ENCODE measurements around the gene C14orf132. TPM values are rescaled to one million over a fixed set of nuclear protein-coding genes. Genes with fewer than 3 reads are reported as not detected.
"Not testable (repeated sequence)": the region's sequence is repeated elsewhere in the genome, so short reads cannot be mapped to it uniquely, and the experiment has no call there.

C14orf132 gene
- total RNA-seq, 2 experiments from 2014 or later: 2.0 to 2.4 TPM

- Histone ChIP-seq H3K27me3 (ENCODE audit: control insufficient read depth in 1 of 2, insufficient read depth in 2 of 2, low read length in 2 of 2) (no peaks in the 10 kb centered on the region), H3K27ac (ENCODE audit: low read depth in 1 of 2, low read length in 2 of 2) (no peak overlapping the region), H3K9me3 (ENCODE audit: control insufficient read depth in 1 of 2, insufficient read depth in 1 of 2, low read length in 2 of 2) (peaks cover 0 to 5% of the 10 kb centered on the region in 2 experiments), H3K4me3 (ENCODE audit: low read length) (no peak overlapping the region), H3K36me3 (ENCODE audit: insufficient read depth, low read length) (no peaks in the 10 kb centered on the region), H3K4me1 (ENCODE audit: insufficient read depth, low read length) (no peaks in the 10 kb centered on the region)
- ChIA-PET CTCF (no interaction called here), POLR2A (no interaction called here)
- no peaks in the 10 kb centered on the region for H3K36me3 Mint-ChIP-seq (ENCODE audit: low read depth)
- intact Hi-C loops (cut with DNase I, micrococcal nuclease): no loop called here
- H3K9me3 Mint-ChIP-seq: peaks cover 5% of the 10 kb centered on the region
- H3K4me3 Mint-ChIP-seq: no peak overlapping the region
- no peak overlapping the region for H3K27ac Mint-ChIP-seq
- H3K4me1 Mint-ChIP-seq (ENCODE audit: low read depth): no peaks in the 10 kb centered on the region
- H3K27me3 Mint-ChIP-seq: peaks cover 5% of the 10 kb centered on the region
- no peak for TF ChIP-seq CTCF (IDR thresholded peaks at IDR 0.05)
- ATAC-seq (ENCODE audit: poor library complexity) (no peak), DNase-seq (no peak)
Measured at GRCh38 chr14:96071561-96071960, 32.4 kb downstream of the C14orf132 start.

DNA sequence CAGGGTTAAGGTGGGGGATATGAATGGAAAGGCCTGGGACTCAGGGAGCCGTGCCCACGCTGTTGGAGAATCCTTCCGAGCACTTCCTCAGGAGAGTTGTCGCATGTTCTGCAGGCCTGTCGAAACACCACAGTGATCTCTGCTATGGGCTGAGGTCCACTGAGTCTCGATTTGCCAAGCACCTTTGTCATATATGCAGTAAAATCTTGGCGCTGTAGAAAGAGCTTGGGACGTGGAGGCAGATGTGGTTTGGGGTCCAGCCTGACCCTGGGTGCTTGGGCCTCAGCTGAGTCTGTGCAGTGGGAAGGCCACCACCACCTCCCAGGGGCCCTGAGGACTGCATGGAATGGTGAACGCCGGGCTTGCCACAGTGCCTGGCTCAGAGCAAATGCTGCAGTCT lies 32.9 kb downstream of the C14orf132 start:
- intact Hi-C loops (cut with DNase I, micrococcal nuclease): no loop called here
- Mint-ChIP-seq H3K36me3 (ENCODE audit: low read depth) (no peaks in the 10 kb centered on the region), H3K9me3 (peaks cover 5% of the 10 kb centered on the region), H3K27me3 (peaks cover 5% of the 10 kb centered on the region), H3K4me1 (ENCODE audit: low read depth) (no peaks in the 10 kb centered on the region), H3K27ac (no peak overlapping the region), H3K4me3 (no peak overlapping the region)
- Histone ChIP-seq H3K27me3 (ENCODE audit: control insufficient read depth in 1 of 2, insufficient read depth in 2 of 2, low read length in 2 of 2) (no peaks in the 10 kb centered on the region), H3K36me3 (ENCODE audit: insufficient read depth, low read length) (no peaks in the 10 kb centered on the region), H3K27ac (ENCODE audit: low read depth in 1 of 2, low read length in 2 of 2) (no peak overlapping the region), H3K4me3 (ENCODE audit: low read length) (no peak overlapping the region), H3K4me1 (ENCODE audit: insufficient read depth, low read length) (no peaks in the 10 kb centered on the region), H3K9me3 (ENCODE audit: control insufficient read depth in 1 of 2, insufficient read depth in 1 of 2, low read length in 2 of 2) (peaks cover 0 to 5% of the 10 kb centered on the region in 2 experiments)
- ChIA-PET POLR2A (no interaction called here), CTCF (no interaction called here)
- DNase-seq (no peak), ATAC-seq (ENCODE audit: poor library complexity) (no peak)
- TF ChIP-seq CTCF (IDR thresholded peaks at IDR 0.05): no peak

GRCh38 chr14:96072746-96073145 lies 33.6 kb downstream of the C14orf132 start:
- CTCF ChIA-PET: no interaction called here
- Mint-ChIP-seq H3K4me1 (ENCODE audit: low read depth) (no peaks in the 10 kb centered on the region), H3K27ac (no peak overlapping the region), H3K36me3 (ENCODE audit: low read depth) (no peaks in the 10 kb centered on the region), H3K9me3 (peaks cover 5% of the 10 kb centered on the region), H3K27me3 (peaks cover 5% of the 10 kb centered on the region), H3K4me3 (no peak overlapping the region)
- H3K4me1 ChIP-seq (ENCODE audit: insufficient read depth, low read length): no peaks in the 10 kb centered on the region
- H3K4me3 ChIP-seq (ENCODE audit: low read length): no peak overlapping the region
- intact Hi-C loops (cut with DNase I, micrococcal nuclease): no loop called here
- H3K27ac ChIP-seq (ENCODE audit: low read depth in 1 of 2, low read length in 2 of 2): no peak overlapping the region
- DNase-seq (no peak), ATAC-seq (ENCODE audit: poor library complexity) (no peak)
- no peaks in the 10 kb centered on the region for H3K36me3 ChIP-seq (ENCODE audit: insufficient read depth, low read length)
- POLR2A ChIA-PET: no interaction called here
- peaks cover 0 to 5% of the 10 kb centered on the region in 2 experiments for H3K9me3 ChIP-seq (ENCODE audit: control insufficient read depth in 1 of 2, insufficient read depth in 1 of 2, low read length in 2 of 2)
- TF ChIP-seq CTCF (IDR thresholded peaks at IDR 0.05): no peak
- peaks cover 0 to 1% of the 10 kb centered on the region in 2 experiments for H3K27me3 ChIP-seq (ENCODE audit: control insufficient read depth in 1 of 2, insufficient read depth in 2 of 2, low read length in 2 of 2)

- H3K27ac Mint-ChIP-seq; CTCF ChIA-PET; ATAC-seq (ENCODE audit: poor library complexity); H3K27me3 ChIP-seq (ENCODE audit: control insufficient read depth in 1 of 2, insufficient read depth in 2 of 2, low read length in 2 of 2); H3K4me3 ChIP-seq (ENCODE audit: low read length); H3K9me3 Mint-ChIP-seq; POLR2A ChIA-PET; DNase-seq; H3K4me3 Mint-ChIP-seq; H3K4me1 Mint-ChIP-seq (ENCODE audit: low read depth); H3K9me3 ChIP-seq (ENCODE audit: control insufficient read depth in 1 of 2, insufficient read depth in 1 of 2, low read length in 2 of 2); H3K36me3 Mint-ChIP-seq (ENCODE audit: low read depth); H3K36me3 ChIP-seq (ENCODE audit: insufficient read depth, low read length); H3K27me3 Mint-ChIP-seq; H3K4me1 ChIP-seq (ENCODE audit: insufficient read depth, low read length); intact Hi-C loops (cut with DNase I, micrococcal nuclease); H3K27ac ChIP-seq (ENCODE audit: low read depth in 1 of 2, low read length in 2 of 2): not testable (repeated sequence)
Measured at GRCh38 chr14:96073260-96074039, 34.3 kb downstream of the C14orf132 start.

All from CD4-positive, alpha-beta T cell (primary cell).